ENCODE results near the gene AP5Z1.

- TF ChIP-seq POLR2A (IDR thresholded peaks at IDR 0.05) (no peak), CTCF (IDR thresholded peaks at IDR 0.05) (no peak)
These were observed 4.5 kb upstream of the AP5Z1 start for GRCh38 chr7:4770886-4771285.

Data from gastroesophageal sphincter (tissue), 3 donors.